ENCODE results near the gene UBE2B.

The UBE2B gene

GRCh38 chr5:134437340-134437846, 66.0 kb downstream of the UBE2B start:
- DNase-seq (ENCODE audit: low read depth) = no peak

- no peak for DNase-seq (ENCODE audit: low read depth)
These were observed 66.6 kb downstream of the UBE2B start for GRCh38 chr5:134437847-134438581.

DNA sequence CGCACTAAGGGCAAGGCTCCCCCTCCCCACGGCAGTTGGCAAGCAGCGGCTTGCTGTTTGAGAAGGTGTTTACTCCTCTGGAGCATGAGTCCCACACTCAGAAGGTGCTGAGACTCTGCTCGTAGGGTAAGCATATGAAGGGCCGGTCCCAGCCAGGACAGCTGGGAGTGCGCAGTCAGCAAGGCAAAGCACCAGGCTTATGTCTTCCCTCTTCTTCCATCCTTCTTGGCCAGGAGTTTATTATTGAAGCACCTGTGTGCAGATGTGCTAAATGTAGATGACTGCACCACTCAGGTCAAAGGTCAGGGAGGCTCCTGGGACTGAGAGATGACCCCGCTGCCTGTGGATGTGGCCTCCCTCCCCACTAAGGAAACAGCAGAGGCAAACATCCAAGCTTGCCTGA, 67.4 kb downstream of the UBE2B start:
- DNase-seq (ENCODE audit: low read depth) = no peak

DNA sequence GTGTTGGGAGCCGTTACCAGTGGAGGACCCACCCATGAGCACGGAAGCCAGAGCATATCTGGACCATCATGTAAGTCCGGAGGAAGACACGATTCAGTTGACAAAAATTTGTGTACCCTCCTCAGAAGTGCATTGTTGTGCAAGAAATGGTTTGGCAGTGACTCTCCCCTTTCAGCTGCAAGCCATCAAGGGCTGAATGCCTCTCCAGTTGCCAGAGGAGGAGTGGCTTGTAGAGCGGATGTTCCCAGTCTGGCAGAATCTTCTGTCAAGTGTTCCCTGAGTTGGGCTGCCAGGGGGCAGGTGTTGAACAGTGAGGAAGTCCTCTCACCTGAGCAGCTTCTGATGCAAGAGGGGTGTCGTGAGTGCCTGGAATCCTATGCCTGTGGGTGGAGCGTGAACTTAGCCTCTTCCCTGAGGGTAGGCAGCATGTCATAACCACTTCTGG, 67.9 kb downstream of the UBE2B start:
- DNase-seq (ENCODE audit: low read depth) = no peak

DNA sequence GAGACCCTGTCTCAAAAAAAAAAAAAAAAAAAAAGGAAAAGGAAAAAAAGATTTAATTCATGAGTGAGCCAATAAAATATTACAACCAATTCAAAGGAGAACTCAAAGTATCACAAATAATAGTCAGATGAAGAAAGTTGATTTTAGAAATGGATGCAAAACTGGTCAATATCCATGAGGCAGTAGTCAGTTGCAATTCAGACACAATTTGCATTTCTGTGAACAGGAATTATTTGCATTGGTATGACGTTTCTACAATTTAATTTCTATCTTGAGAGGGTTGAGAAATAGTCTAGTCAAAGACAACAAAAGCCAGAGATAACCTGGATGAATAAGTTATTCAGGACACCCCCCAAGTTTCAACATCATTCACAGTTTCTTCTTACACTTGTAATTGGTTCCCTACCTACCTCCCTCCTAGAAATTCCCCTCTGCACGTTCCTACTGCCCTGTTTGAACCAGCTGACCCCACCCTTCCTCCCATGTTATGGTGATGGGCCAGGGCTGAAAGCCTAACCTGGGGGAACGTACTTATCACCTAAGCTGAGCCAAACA, 68.9 kb downstream of the UBE2B start:
- DNase-seq (ENCODE audit: low read depth) = no peak
